K562 (cell line): ENCODE results near the gene BCL7B. TPM values are rescaled to one million over a fixed set of nuclear protein-coding genes. Genes with fewer than 3 reads are reported as not detected.

Experiments used
- CC2D1A ChIP-seq: fragments of 450-650 bp; IDR thresholded peaks from 2 replicates; pipeline ENCODE4 v1.6.1; 2017; ENCODE audit warnings: mild to moderate bottlenecking
- FOXK2 ChIP-seq, 2 experiments: fragments of 450-650 bp; IDR thresholded peaks in 1 of 2; conservative IDR thresholded peaks in 1 of 2; 2 replicates each; pipeline ENCODE4 v1.6.1; 2016; ENCODE audit warnings: low read depth in 2 of 2, mild to moderate bottlenecking in 1 of 2
- FUS ChIP-seq: fragments of 200-400 bp; formaldehyde crosslinking; optimal IDR thresholded peaks from 2 replicates; pipeline ENCODE3; 2017; ENCODE audit warnings: low read depth, low read length
- KAT7 ChIP-seq: sonication (generic); formaldehyde crosslinking; IDR thresholded peaks from 2 replicates; pipeline ENCODE4 v1.8.0; 2022; ENCODE audit warnings: missing genetic modification reagents, mild to moderate bottlenecking, borderline replicate concordance
- NFYB ChIP-seq: IDR thresholded peaks from 2 replicates; pipeline ENCODE4 v1.6.1; 2011; ENCODE audit warnings: mild to moderate bottlenecking, moderate library complexity; ENCODE audit not compliant: insufficient read length; ENCODE audit errors: extremely low read depth
- POLR2A ChIP-seq: fragments of 450-650 bp; conservative IDR thresholded peaks from 2 replicates; pipeline ENCODE4 v1.6.1; 2016
- TARDBP ChIP-seq: fragments of 450-650 bp; IDR thresholded peaks from 2 replicates; pipeline ENCODE4 v1.6.1; 2016
- ZFP30 ChIP-seq: fragments of 250-450 bp; sonication (Bioruptor Pico); IDR thresholded peaks from 2 replicates; pipeline ENCODE4 v1.8.0; 2022; ENCODE audit warnings: moderate library complexity, mild to moderate bottlenecking, inconsistent platforms, borderline replicate concordance
- ZKSCAN8 ChIP-seq: fragments of 200-800 bp; sonication (Bioruptor generic); IDR thresholded peaks from 2 replicates; pipeline ENCODE4 v1.6.1; 2016; ENCODE audit warnings: missing genetic modification characterization, missing compliant biosample characterization
- ZNF77 ChIP-seq: fragments of 250-450 bp; sonication (Bioruptor Pico); IDR thresholded peaks from 2 replicates; pipeline ENCODE4 v1.5.0; 2020
- polyA plus RNA-seq, 8 experiments: library from polyadenylated mRNA; depleted of rRNA in 4 of 8; stranded (reverse) in 5 of 8; unstranded in 3 of 8; fragments of >200 nt; fragmentation: Nextera tagmentation in 2 of 8; fragmentation: Illumina TruSeq in 1 of 8; extraction: Ambion mirVana in 2 of 8; extraction: Trizol in 1 of 8; gene quantifications; 2 replicates each; pipeline versions ENCODE4 v1.2.1 to v1.2.3, GENCODE V29; 2011 to 2014; ENCODE audit warnings: inconsistent platforms in 1 of 8, missing spikeins in 1 of 8
- total RNA-seq, 7 experiments: library from RNA; depleted of rRNA in 6 of 7; stranded (reverse); fragments of >200 nt in 6 of 7; fragmentation: Illumina TruSeq in 2 of 7; extraction: Trizol in 2 of 7; gene quantifications; 2 replicates each; pipeline versions ENCODE4 v1.2.1 to v1.2.3, GENCODE V29; 2011 to 2021; ENCODE audit warnings: low replicate concordance in 1 of 7
- TF ChIP-seq, protein P1 (sequence below), 2 experiments: fragments of 450-650 bp in 1 of 2; sonication (generic) in 1 of 2; formaldehyde crosslinking; conservative IDR thresholded peaks; 2 replicates each; pipeline versions ENCODE4 v1.4.0 to v1.8.1; 2020 to 2022; ENCODE audit warnings: mild to moderate bottlenecking in 1 of 2, missing genetic modification reagents in 1 of 2
- TF ChIP-seq, protein P2 (sequence below): fragments of 450-650 bp; IDR thresholded peaks from one replicate; pipeline ENCODE4 v1.6.1; 2018; ENCODE audit warnings: mild to moderate bottlenecking, moderate library complexity; ENCODE audit not compliant: partially characterized antibody
- TF ChIP-seq, protein P3 (sequence below), 2 experiments: fragments of 450-650 bp; conservative IDR thresholded peaks; 2 replicates each; pipeline ENCODE4 v1.6.1; 2017; ENCODE audit warnings: mild to moderate bottlenecking in 2 of 2, moderate library complexity in 2 of 2
- TF ChIP-seq, protein P4 (sequence below): fragments of 450-650 bp; IDR thresholded peaks from 2 replicates; pipeline ENCODE4 v1.6.1; 2016; ENCODE audit warnings: missing biosample characterization, missing genetic modification characterization
- TF ChIP-seq, protein P5 (sequence below): IDR thresholded peaks from 3 replicates; pipeline ENCODE4 v1.6.1; 2011; ENCODE audit warnings: borderline replicate concordance, mild to moderate bottlenecking, moderate library complexity; ENCODE audit not compliant: insufficient read length; ENCODE audit errors: extremely low read depth
- TF ChIP-seq, protein P6 (sequence below): fragments of 450-650 bp; IDR thresholded peaks from 2 replicates; pipeline ENCODE4 v1.6.1; 2016; ENCODE audit warnings: borderline replicate concordance
- TF ChIP-seq, protein P7 (sequence below): fragments of 450-650 bp; formaldehyde crosslinking; IDR thresholded peaks from 2 replicates; pipeline ENCODE4 v1.4.0; 2020; ENCODE audit warnings: mild to moderate bottlenecking, moderate library complexity

BCL7B gene
- total and polyA plus RNA-seq, 9 of the 15 experiments (the other 6 are each of a cell fraction or from before 2014, with no cell fraction given), result 10.0 to 73.2 (median 32.9) TPM

DNA sequence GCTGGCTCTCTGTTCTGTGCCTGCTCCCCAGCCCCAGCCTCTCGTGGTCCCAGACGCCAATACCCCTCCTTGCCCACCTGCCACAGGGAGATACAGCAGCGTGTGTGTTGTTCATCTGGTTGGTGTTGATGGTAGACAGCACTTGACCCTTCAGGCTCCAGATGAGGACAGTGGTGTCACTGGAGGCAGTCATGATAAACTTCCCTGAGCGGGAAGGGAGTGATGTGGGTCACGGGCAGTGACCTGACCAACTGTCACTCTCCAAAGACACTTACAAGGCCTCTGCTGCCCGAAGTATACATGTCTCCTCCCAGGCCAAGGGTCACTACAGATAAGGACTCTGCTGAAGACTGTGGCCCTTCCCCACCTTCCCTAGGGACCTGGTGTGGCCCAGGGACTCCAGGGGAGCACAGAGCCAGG, 15.3 kb upstream of the BCL7B start (continued):
- TF ChIP-seq, protein P1, sequence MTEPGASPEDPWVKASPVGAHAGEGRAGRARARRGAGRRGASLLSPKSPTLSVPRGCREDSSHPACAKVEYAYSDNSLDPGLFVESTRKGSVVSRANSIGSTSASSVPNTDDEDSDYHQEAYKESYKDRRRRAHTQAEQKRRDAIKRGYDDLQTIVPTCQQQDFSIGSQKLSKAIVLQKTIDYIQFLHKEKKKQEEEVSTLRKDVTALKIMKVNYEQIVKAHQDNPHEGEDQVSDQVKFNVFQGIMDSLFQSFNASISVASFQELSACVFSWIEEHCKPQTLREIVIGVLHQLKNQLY (CRISPR knock-in tag; conservative IDR thresholded peaks at IDR 0.05), result no peak
- TF ChIP-seq CC2D1A (peak; percentile 71; the same call in 1 of the 2 replicates), FUS (no peak), TARDBP (no peak), POLR2A (no peak), KAT7 (CRISPR knock-in tag) (no peak), NFYB (no peak), ZNF77 (CRISPR knock-in tag) (no peak), ZFP30 (CRISPR knock-in tag) (no peak), FOXK2 (conservative IDR thresholded peaks at IDR 0.05 in 1 of 2, IDR thresholded peaks at IDR 0.05 in 1 of 2; ENCODE audit: low read depth in 2 of 2) (peak; percentile 68 to 71; a peak in 3 of 4 replicates), ZKSCAN8 (no peak)
- TF ChIP-seq, protein P2, sequence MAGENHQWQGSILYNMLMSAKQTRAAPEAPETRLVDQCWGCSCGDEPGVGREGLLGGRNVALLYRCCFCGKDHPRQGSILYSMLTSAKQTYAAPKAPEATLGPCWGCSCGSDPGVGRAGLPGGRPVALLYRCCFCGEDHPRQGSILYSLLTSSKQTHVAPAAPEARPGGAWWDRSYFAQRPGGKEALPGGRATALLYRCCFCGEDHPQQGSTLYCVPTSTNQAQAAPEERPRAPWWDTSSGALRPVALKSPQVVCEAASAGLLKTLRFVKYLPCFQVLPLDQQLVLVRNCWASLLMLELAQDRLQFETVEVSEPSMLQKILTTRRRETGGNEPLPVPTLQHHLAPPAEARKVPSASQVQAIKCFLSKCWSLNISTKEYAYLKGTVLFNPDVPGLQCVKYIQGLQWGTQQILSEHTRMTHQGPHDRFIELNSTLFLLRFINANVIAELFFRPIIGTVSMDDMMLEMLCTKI, result no peak
- TF ChIP-seq, protein P3, sequence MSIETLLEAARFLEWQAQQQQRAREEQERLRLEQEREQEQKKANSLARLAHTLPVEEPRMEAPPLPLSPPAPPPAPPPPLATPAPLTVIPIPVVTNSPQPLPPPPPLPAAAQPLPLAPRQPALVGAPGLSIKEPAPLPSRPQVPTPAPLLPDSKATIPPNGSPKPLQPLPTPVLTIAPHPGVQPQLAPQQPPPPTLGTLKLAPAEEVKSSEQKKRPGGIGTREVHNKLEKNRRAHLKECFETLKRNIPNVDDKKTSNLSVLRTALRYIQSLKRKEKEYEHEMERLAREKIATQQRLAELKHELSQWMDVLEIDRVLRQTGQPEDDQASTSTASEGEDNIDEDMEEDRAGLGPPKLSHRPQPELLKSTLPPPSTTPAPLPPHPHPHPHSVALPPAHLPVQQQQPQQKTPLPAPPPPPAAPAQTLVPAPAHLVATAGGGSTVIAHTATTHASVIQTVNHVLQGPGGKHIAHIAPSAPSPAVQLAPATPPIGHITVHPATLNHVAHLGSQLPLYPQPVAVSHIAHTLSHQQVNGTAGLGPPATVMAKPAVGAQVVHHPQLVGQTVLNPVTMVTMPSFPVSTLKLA (conservative IDR thresholded peaks at IDR 0.05), result peak; percentile 8 to 66; a peak in 2 of 4 replicates
- TF ChIP-seq, protein P4, sequence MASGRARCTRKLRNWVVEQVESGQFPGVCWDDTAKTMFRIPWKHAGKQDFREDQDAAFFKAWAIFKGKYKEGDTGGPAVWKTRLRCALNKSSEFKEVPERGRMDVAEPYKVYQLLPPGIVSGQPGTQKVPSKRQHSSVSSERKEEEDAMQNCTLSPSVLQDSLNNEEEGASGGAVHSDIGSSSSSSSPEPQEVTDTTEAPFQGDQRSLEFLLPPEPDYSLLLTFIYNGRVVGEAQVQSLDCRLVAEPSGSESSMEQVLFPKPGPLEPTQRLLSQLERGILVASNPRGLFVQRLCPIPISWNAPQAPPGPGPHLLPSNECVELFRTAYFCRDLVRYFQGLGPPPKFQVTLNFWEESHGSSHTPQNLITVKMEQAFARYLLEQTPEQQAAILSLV (tag), result no peak
- TF ChIP-seq, protein P5, sequence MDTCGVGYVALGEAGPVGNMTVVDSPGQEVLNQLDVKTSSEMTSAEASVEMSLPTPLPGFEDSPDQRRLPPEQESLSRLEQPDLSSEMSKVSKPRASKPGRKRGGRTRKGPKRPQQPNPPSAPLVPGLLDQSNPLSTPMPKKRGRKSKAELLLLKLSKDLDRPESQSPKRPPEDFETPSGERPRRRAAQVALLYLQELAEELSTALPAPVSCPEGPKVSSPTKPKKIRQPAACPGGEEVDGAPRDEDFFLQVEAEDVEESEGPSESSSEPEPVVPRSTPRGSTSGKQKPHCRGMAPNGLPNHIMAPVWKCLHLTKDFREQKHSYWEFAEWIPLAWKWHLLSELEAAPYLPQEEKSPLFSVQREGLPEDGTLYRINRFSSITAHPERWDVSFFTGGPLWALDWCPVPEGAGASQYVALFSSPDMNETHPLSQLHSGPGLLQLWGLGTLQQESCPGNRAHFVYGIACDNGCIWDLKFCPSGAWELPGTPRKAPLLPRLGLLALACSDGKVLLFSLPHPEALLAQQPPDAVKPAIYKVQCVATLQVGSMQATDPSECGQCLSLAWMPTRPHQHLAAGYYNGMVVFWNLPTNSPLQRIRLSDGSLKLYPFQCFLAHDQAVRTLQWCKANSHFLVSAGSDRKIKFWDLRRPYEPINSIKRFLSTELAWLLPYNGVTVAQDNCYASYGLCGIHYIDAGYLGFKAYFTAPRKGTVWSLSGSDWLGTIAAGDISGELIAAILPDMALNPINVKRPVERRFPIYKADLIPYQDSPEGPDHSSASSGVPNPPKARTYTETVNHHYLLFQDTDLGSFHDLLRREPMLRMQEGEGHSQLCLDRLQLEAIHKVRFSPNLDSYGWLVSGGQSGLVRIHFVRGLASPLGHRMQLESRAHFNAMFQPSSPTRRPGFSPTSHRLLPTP, result no peak
- TF ChIP-seq, protein P6, sequence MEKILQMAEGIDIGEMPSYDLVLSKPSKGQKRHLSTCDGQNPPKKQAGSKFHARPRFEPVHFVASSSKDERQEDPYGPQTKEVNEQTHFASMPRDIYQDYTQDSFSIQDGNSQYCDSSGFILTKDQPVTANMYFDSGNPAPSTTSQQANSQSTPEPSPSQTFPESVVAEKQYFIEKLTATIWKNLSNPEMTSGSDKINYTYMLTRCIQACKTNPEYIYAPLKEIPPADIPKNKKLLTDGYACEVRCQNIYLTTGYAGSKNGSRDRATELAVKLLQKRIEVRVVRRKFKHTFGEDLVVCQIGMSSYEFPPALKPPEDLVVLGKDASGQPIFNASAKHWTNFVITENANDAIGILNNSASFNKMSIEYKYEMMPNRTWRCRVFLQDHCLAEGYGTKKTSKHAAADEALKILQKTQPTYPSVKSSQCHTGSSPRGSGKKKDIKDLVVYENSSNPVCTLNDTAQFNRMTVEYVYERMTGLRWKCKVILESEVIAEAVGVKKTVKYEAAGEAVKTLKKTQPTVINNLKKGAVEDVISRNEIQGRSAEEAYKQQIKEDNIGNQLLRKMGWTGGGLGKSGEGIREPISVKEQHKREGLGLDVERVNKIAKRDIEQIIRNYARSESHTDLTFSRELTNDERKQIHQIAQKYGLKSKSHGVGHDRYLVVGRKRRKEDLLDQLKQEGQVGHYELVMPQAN, result peak; percentile 55; the same call in 1 of the 2 replicates
- TF ChIP-seq, protein P7, sequence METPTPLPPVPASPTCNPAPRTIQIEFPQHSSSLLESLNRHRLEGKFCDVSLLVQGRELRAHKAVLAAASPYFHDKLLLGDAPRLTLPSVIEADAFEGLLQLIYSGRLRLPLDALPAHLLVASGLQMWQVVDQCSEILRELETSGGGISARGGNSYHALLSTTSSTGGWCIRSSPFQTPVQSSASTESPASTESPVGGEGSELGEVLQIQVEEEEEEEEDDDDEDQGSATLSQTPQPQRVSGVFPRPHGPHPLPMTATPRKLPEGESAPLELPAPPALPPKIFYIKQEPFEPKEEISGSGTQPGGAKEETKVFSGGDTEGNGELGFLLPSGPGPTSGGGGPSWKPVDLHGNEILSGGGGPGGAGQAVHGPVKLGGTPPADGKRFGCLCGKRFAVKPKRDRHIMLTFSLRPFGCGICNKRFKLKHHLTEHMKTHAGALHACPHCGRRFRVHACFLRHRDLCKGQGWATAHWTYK (CRISPR knock-in tag), result no peak
